GM12891 (cell line): Measurements from ENCODE around the gene ARMC9.

ENCODE experiments used
- POLR2A ChIP-seq: IDR thresholded peaks from 2 replicates; pipeline ENCODE4 v1.6.1; 2011; ENCODE audit warnings: low read depth, low read length, control low read depth
- POLR2AphosphoS5 ChIP-seq: IDR thresholded peaks from 2 replicates; pipeline ENCODE4 v1.6.1; 2011; ENCODE audit warnings: low read depth, low read length, control low read depth
- POU2F2 ChIP-seq: IDR thresholded peaks from 2 replicates; pipeline ENCODE4 v1.6.1; 2011; ENCODE audit warnings: low read depth, mild to moderate bottlenecking, control low read depth, low read length, moderate library complexity

DNA sequence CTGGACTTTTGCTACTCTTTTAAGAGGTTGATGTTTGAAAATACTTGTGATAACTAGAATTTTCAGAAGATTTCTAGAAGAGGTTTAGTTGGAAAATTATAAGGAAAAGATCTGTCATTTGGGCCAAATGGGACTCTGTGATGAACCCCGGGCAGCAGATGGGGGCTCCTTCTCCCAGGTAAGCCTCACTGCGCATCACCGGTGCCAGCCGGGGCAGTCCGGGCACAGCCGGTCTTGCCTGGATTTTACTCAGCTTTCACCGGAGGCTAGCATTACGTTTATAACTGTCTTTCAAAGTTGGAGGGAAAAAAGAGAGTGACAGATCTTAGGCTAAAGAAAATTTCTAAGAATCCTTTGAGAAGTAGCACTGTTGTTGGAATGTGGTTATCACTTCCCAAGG lies 99.7 kb downstream of the ARMC9 start:
- TF ChIP-seq POLR2A (no peak), POLR2AphosphoS5 (no peak), POU2F2 (no peak)
